Gastroesophageal sphincter (tissue), 3 donors: ENCODE data around the gene IER3IP1.

Source experiments
- CTCF ChIP-seq, 4 experiments: fragments of 200-600 bp in 2 of 4; fragments of 450-650 bp in 2 of 4; sonication (generic) in 1 of 4; IDR thresholded peaks; one replicate each; pipeline ENCODE4 v1.5.1; 2017 to 2019; ENCODE audit warnings: antibody characterized with exemption in 4 of 4, mild to moderate bottlenecking in 2 of 4, moderate library complexity in 2 of 4
- EP300 ChIP-seq: sonication (generic); formaldehyde crosslinking; IDR thresholded peaks from one replicate; pipeline ENCODE4 v1.6.1; 2017; ENCODE audit warnings: antibody characterized with exemption, mild to moderate bottlenecking
- POLR2A ChIP-seq, 2 donors: fragments of 450-650 bp; IDR thresholded peaks; one replicate each; pipeline ENCODE4 v1.6.1; 2017; ENCODE audit warnings: antibody characterized with exemption in 2 of 2, mild to moderate bottlenecking in 2 of 2, moderate library complexity in 1 of 2

- TF ChIP-seq EP300 (no peak), POLR2A (IDR thresholded peaks at IDR 0.05) (no peak), CTCF (IDR thresholded peaks at IDR 0.05) (no peak)
Measured at GRCh38 chr18:47168913-47169312, 7.3 kb downstream of the IER3IP1 start.
